ENCODE measurements around the gene LARP4B.
"Not testable (repeated sequence)": the region's sequence is repeated elsewhere in the genome, so short reads cannot be mapped to it uniquely, and the experiment has no call there.

Gene LARP4B

DNA sequence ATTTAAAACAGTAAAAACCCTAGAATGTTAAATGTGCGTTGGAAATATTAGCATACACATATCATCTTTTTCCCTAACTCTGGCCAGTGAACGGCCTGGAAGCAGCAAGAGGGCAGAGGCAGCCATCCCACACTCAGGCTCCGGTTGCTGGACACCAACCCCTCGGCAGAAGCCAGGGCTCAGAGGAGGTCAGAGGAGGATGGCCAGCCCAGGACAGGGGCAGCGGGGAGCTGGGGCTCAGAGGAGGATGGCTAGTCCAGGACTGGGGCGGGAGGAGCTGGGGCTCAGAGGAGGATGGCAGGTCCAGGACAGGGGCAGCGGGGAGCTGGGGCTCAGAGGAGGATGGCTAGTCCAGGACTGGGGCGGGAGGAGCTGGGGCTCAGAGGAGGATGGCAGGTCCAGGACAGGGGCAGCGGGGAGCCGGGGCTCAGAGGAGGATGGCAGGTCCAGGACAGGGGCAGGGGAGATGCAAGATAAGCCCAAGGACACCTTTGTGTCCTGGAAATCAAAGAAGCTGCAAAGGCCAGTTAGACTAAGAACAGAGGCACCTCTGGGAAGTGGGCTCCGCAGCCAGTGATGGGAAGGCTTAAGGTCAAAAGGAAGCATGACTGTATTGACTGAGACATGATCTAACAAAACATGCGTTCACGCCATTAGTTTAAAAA is 161.3 kb downstream of the LARP4B start:
- DNase-seq (ENCODE audit: low read depth in 2 of 2), result not testable (repeated sequence)

DNA sequence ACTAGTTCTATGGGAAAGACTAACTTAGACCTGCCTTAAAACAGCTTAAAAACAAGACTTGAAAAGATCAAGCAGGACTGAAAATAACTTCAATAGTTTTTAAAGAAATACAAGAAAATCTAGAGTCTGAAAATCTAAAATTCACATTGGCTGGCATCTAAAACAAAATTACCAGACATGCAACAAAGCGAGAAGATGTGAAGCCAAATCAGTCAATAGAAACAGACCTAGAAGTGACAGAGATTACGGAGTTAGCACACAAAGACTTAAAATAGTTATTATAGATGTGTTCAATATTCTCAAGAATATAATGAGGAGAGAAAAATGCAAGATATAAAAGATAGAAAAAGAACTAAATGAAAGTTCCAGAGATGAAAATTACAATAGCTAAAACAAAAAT is 163.7 kb downstream of the LARP4B start:
- no peak for DNase-seq (ENCODE audit: low read depth in 2 of 2)

DNA sequence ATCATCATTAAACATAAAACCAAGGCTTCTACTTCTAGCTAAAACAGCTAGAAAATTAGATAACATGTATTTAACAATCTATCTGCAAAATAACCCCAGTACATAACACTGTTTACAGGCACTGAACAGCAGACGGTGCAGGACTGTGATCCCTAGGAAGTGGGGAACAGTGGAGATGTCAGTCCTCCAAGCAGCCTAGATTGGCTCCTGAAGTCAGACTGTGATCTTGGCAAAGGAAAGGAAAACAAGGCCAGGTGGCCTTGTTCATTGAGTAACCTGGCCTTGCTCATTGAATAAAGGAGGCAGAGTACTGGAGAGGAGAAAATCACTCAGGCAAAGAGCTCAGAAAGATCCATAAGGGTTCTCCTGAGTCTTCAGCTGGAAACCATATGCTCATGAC is 164.3 kb downstream of the LARP4B start:
- no peak for DNase-seq (ENCODE audit: low read depth in 2 of 2)

DNA sequence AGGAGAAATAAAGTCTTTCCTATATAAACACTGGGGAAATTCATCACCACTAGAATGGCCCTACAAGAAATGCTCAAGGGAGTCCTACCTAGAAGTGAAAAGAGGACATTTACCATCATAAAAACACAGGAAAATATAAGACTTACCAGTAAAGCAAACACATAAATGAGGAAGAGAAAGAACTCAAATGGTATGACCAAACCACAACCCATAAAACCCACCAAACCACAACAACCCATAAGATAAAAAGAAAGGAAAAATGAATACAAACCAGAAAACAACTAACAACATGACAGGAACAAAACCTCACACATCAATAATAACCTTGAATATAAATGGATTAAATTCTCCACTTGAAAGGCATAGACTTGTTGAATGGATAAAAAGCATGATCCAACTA is 170.1 kb downstream of the LARP4B start:
- no peak for DNase-seq (ENCODE audit: low read depth in 2 of 2)

DNA sequence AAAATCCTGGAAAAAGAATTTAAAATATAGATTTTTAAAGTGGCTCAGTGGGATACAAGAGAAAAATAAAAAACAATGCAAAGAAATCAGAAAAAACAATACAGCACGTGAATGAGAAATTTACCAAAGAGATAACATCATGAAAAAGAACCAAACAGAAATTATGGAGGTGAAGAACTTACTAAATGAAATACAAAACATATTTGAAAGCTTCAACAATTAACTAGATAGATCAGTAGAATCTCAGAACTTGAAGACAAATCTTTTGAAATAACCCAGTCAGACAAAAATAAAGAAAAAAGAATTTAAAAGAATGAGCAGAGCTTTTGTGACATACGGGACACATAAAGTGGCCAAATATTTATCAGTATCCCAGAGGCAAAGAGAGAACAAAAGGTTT is 170.9 kb downstream of the LARP4B start:
- no peak for DNase-seq (ENCODE audit: low read depth in 2 of 2)

DNA sequence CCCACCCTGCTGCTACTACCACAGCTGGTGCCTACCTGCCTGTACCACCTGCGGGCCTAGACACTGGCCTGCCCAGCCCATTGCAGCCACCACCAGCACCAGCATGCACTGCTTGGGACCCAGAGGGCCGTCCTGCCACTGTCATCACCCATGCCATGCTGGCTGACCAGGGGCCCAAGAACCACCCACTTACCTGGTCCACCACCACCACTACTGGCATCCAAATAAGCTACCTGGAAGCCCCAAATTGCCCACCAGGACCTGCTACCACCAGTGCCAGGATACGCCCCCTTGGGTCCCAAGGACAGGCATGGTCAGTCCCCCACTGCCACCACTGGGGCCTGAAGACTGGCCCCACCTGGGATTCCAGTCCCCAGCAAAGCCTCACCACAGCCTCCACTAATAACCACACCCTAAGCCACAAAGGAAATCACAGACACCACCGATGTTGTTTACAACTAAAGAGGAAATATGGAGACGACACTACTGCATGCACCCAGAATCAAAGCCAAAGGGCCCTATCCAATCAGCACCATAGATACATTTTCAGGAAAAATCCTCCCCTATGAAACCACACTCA is 171.5 kb downstream of the LARP4B start:
- DNase-seq (ENCODE audit: low read depth in 2 of 2), result no peak
